GM21737 (cell line): Measurements from ENCODE around the gene MARCHF7.
"Not testable (repeated sequence)": the region's sequence is repeated elsewhere in the genome, so short reads cannot be mapped to it uniquely, and the experiment has no call there.

ENCODE experiments used
- ATAC-seq: cut with Tn5 transposase; IDR thresholded peaks from one replicate; pipeline ENCODE4 v1.9.1; 2021; ENCODE audit warnings: mild to moderate bottlenecking, moderate library complexity; ENCODE audit not compliant: unreplicated experiment

The MARCHF7 gene

DNA sequence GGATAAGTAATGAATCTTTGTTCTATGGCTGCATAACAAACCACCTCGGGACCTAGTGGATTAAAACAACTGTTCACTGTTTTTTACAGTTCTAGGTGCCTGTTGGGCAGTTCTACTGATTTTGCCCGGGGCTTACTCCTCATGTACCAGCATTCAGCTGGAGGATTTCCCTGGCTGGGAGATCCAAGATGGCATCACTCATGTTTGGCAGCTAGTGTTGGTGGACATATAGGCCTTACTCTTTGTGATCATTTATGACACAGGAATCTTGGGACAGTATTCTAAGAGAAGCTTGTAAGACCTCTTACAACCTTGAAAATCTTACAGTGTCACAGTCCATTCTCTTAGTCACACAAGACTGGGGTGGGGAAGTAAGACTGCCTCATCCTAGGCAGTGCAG, 4.6 kb downstream of the MARCHF7 start:
- ATAC-seq: no peak

DNA sequence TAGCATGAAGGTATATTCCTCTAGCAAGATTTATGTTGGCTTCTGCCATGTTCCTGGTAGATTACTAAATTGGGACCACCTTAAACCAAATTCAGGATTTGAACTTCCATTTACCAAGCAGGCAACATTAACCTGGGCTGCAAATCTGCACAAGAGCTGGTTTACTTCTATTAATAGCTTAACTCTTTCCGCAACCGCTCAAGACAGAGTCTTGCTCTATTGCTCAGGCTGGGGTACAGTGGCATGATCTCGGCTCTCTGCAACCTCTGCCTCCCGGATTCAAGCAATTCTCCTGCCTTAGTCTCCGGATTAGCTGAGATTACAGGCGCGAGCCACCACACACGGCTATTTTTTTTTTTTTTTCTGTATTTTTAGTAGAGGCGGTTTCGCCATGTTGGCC, 8.4 kb downstream of the MARCHF7 start:
- ATAC-seq: no peak

DNA sequence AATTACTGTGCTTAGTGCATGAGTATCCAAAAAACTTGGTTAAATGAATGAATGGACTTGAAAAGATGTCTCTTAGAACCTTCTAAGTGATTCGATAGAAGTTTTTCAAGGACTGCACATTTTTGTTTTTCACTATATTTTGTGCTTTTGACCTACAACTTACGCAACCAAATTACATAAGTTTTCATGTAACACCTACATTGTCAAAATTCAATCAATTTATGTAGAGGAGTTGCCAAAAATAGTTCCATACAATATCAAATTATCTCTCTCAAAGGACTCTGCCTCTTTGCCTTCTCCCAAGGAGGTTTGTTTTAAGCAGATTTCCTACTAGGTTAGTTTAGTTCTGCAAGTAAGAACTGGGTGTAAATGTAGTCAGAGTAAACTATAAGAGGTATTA, 10.3 kb downstream of the MARCHF7 start:
- no peak for ATAC-seq

DNA sequence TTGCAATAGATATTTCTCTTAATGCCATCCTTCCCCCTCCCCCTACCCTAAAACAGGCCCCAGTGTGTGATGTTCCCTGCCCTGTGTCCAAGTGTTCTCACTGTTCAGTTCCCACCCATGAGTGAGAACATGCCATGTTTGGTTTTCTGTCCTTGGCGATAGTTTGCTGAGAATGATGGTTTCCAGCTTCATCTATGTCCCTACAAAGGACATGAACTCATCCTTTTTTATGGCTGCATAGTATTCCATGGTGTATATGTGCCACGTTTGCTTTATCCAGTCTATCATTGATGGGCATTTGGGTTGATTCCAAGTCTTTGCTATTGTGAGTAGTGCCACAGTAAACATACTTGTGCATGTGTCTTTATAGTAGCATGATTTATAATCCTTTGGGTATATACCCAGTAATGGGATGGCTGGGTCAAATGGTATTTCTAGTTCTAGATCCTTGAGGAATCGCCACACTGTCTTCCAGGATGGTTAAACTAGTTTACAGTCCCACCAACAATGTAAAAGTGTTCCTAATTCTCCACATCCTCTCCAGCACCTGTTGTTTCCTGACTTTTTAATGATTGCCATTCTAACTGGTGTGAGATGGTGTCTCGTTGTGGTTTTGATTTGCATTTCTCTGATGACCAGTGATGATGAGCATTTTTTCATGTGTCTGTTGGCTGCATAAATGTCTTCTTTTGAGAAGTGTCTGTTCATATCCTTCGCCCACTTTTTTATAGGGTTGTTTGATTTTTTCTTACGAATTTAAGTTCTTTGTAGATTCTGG, 12.7 kb downstream of the MARCHF7 start:
- not testable (repeated sequence) for ATAC-seq

DNA sequence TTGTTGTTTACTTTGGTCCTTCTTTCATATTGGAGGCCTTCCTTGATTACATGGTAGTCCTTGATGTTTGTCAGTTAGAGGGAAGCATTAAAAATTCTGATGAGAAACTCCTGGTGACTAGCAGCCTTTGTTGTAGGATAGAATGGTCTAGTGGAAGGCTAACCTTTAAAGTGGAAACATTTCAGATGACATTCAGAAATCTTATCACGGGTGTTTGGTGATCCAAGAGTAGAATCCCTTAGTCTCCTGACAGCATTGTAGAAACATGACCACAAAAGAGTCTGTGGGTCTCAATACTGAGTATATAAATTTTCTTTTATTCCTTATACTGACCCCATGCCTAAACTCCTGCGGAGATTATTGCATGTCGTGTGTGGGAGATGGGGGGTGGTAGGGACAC, 13.4 kb downstream of the MARCHF7 start:
- ATAC-seq: no peak

DNA sequence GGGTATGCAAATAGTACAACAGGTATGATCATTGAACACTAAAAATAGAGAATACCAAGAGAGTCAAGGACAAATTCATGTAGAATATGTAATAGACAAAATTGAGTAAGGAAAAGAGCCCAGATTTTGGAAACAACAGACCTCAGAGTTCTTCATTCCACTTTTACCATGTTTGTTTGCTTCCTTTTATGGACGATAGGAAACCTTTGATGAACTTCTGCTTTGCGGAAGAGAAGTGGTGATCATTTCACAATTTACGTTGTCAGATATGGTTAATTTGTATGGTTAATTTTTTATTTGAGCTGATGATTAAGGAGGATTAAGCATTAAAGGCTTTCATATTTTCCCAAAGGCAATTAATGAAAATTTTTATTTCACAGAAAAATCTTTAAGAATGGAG, 16.3 kb downstream of the MARCHF7 start:
- no peak for ATAC-seq

DNA sequence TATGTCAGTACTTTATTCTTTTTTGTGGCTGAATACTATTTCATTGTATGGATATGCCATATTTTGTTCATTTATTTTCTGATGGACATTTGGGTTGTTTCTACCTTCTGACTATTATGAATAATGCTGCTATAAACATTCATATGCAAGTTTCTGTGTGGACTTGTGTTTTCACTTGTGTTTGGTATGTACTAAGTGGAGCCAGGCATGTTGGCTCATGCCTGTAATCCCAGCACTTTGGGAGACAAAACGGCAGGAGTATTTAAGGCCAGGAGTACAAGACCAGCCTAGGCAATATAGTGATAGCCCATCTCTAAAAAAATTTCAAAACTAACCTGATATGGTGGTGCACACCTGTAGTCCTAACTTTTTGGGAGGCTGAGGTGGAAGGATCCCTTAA, 23.3 kb downstream of the MARCHF7 start:
- ATAC-seq: no peak

DNA sequence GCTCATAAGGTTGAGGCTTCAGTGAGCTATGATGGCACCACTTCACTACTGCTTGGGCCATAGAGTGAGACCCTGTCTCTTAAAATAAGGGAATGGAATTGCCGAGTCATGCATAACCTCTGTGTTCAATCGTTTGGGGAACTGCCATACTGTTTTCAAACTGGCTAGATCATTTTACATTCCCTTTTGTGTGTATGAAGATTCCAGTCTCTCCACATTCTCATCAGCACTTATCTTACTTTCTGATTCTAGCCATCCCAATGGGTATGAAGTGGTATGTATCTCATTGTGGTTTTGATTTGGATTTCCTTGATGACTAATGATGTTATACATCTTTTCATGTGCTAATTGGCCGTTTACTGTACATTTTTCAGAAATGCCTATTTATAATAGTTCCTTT, 23.7 kb downstream of the MARCHF7 start:
- ATAC-seq: no peak

DNA sequence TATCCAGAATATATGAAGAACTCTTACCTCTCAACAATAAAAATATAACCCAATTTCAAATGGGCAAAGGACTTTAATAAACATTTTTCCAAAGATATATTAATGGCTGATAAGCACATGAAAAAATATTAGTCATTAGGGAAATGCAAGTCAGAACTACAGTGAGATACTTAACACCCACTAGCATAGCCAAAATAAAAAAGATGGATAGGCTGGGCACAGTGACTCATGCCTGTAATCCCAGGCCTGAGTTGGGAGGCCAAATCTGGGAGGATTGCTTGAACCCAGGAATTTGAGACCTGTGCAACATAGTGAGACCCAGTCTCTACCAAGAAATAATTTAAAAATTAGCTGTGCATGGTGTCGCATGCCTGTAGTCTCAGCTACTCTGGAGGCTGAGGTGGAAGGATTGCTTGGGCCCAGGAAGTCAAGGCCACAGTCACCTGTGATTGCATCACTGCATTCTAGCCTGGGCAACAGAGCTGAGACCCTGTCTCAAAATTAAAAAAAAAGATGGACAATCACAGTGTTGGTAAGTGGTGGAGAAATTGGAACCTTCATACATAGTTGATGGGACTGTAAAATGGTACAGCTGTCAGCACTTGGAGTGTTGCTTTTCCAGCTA, 25.1 kb downstream of the MARCHF7 start:
- ATAC-seq: no peak

DNA sequence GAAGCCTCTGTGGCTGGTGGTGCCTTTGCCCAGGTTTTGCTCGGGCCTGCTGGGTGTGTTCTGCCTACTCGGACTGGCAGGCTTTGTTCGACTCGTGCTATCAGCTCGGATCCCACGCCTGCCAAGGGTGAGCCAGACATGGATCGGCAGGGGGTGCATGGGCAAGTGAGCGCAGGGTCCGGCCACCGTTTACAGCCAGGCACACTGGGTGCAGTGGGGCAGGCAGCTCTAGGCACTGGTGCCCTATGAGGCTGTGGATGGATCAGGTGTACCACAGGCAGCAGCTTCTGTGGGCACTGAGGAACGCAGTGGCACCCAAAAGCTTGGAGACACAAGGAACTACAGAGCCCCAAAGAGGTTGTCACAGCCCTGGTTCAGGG, 25.6 kb downstream of the MARCHF7 start:
- no peak for ATAC-seq

DNA sequence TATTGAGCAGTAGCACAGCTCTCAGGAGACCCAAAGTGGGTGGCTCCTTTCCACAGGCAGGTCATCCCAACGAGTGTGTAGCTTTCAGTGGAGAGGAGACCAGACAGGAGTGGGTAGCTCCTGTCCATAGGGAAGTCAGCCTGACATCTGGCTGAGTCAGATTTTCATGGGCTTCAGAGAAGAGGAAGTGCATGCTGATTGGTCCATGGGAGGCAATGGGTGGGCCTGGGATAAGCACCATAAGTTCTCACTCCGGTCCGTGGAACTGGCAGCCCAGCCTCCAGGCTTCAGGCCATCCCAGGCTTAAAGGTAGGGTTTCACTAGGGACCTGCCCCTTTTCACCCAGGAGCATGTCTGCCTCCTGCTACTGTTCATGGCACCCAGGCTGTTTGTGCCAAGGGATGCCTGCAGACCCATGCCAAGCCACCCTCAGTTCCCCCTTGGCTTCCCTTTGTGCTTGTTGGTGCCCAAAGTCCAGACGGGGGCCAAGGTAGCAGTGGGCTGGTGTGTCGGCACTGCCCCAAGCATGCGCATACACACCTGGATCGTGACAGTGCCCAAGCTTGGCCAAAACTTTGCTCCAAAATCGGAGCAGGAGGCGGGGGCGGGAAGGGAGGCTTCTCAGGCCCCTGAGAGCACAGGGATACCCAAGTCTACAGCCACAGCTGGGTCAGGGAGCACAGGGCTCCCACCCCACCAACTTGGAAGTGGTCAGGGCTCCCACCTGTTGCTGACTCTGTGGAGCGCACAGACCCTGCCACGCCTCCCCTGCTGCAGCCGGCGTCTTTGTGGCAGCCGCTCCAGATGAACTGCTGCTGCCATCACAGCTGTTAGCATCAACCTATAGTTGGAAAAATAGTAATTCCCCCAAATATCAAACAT, 26.4 kb downstream of the MARCHF7 start:
- ATAC-seq: no peak

DNA sequence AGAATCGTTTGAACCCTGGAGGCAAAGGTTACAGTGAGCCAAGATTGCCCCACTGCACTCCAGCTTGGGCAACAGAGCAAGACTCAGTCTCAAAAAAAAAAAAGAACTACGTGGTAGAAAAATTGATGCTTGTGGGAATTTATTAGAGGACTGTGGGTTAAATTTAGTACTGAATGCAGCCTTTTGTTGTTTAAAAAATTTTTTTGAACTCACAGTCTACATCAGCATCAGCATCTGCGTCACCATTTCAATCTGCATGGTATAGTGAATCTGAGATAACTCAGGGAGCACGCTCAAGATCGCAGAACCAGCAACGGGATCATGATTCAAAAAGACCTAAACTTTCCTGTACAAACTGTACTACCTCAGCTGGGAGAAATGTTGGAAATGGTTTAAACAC, 30.5 kb downstream of the MARCHF7 start:
- ATAC-seq: no peak

DNA sequence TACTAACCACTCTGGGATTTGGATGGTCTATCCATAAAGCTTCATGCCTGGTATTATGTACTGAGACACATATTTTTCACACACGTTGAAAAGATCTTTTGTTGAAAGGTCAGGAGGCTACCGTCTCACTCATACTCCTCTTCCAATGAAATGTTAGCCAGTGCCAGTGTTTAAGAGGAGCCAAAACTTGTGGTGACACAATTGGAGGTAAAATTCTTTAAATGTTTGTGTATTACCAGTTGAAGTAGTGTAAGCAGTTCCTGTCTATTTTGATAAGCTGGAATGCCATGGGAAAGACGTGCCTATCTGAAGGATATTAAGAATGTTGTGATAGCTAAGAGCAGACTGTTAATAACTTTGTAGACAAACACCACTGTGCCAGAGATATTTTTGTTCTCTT, 32.1 kb downstream of the MARCHF7 start:
- no peak for ATAC-seq

DNA sequence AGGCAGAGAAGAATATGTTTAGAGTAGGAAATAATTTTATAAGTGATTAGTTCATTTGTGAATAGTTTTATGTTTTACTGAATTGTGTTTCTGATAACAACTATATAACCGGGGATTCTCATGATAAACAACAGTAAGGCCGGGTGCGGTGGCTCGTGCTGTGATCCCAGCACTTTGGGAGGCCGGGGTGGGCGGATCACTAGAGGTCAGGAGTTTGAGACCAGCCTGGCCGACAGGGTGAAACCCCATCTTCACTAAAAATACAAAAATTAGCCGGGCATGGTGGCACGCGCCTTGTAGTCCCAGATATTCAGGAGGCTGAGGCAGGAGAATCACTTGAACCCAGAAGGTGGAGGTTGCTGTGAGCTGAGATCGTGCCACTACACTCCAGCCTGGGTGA, 32.9 kb downstream of the MARCHF7 start:
- ATAC-seq: not testable (repeated sequence)

DNA sequence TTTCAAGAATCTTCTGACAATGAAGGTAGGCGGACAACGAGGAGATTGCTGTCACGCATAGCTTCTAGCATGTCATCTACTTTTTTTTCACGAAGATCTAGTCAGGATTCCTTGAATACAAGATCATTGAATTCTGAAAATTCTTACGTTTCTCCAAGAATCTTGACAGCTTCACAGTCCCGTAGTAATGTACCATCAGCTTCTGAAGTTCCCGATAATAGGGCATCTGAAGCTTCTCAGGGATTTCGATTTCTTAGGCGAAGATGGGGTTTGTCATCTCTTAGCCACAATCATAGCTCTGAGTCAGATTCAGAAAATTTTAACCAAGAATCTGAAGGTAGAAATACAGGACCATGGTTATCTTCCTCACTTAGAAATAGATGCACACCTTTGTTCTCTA, 35.8 kb downstream of the MARCHF7 start:
- no peak for ATAC-seq

DNA sequence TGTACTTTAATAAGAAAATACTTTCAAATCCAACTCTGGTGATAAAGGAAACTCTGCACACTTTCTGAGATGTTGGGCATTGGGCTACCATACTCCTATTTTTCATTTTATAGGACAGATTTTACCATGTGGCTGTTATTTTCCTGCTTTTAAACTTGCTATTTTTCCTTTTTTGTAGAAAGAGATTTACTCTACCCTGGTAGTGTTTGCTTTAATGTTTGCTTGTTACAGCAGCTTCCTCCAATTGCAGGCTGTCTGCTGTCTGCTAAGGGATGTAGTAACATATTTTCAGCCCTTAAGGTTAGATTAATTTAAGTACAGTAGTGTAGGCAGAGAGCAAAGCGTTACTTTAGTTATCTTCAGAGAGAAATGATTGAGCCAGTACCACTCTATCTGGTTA, 38.6 kb downstream of the MARCHF7 start:
- ATAC-seq: no peak

DNA sequence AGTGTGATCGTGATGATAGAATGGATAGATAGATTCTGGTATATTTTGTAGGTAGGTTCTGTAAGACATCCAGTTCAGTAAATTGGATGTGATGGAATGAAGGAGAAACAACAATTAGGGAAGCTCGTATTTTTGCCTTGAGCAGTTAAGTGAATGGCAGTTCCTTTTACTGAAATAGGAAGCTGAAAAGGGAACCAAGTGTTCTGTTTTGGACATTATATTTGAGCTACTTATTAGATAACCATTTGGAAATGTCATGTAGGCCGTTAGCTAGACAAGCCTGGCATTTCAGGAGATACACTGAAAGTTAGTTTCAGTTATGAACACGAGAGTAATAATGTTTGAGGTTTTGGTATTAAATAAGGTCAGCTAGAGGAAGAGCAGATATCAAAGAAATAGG, 41.5 kb downstream of the MARCHF7 start:
- no peak for ATAC-seq

DNA sequence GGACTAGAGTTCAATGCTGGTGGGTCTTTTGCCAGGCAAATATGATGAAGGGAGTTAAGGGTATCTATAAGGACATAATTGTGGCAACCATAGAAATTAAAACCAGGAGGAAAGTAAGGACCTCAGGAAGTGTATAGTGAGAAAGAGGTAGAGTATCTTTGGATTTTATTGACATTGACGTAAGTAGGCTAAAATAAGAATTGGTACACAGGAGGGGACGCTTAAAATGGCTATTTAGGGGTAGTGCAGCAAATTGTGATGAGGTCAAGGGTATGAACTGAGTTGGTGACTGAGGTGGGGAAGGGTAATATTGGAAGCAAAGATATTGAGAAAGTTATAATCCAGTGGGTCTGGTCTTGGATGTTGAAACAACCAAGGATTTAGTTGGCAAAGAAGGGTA, 42.7 kb downstream of the MARCHF7 start:
- no peak for ATAC-seq

DNA sequence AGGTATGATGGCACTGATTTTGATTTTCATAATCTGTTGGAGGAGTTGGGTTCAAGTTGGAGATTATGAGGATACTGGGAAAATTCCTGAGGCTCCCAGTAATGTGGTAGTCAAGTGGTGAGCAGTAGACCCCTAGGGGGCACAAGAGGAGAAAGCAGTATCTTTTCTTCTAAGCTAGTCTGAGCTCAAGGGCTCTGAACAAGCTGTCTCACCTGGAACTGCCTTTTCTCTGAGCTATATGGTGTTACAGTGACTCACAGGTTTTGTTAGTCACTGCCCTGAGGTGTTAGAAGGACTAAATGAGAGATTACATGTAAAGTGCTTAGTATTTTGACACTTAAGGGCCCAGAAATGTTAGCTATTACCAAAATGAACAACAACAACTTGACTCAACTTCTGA, 43.5 kb downstream of the MARCHF7 start:
- no peak for ATAC-seq

DNA sequence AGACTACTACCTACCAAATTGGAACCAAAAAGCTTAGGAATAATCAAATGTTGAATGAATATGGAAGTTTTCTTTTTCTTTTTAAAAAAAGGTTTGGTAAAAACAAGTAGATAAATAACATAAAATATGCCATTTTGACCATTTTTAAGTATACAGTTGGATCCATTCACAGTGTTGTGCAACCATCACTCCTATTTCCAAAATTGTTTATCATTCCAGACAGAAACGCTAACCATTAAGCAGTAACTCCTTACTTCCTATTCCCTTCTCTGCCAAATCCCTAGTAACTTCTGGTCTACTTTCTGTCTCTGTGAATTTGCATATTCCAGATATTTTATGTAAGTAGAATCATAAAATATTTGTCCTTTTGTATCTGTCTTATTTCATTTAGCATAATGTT, 45.9 kb downstream of the MARCHF7 start:
- ATAC-seq: no peak

DNA sequence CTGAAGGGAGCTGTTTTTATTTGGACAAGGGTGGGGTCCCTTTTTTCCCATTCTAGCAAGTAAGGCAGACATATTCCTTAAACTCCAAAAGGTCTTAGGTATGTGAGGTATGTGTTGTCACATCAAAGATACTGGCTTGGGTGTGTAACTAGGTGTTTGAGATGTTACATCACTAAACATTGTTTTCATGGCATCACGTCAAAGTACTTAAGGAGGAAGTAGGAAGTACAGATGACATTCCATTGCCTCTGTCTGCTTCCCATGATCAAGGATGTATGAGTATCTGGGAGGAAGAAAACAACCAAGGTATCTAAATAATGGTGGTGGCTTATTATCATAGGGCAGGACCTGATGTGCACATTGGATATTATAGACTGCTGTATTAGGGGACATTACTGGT, 46.4 kb downstream of the MARCHF7 start:
- no peak for ATAC-seq

DNA sequence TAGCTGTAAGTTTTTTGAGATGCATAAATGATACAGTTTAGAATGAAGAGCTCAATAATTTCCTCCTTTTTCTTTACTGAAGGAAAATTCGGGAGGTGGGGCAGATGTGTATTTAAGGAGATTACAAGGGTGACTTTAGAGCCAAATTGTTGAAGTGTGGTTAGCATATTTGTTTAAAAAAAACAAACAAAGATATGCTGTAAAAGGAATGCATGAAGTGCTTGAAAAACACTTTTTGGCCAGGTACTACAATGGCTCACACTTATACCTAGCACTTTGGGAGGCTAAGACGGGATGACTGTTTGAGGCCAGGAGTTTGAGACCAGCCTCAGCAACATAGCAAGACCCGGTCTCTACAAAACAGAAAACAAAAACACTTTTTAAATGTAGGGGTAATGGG, 47.3 kb downstream of the MARCHF7 start:
- no peak for ATAC-seq
